B cell (primary cell): ENCODE measurements around the gene SLC44A3.

Source experiments
- EZH2 ChIP-seq: IDR thresholded peaks from 2 replicates; pipeline ENCODE4 v1.6.1; 2012; ENCODE audit warnings: borderline replicate concordance, low read depth, mild to moderate bottlenecking, moderate library complexity, low read length; ENCODE audit not compliant: insufficient read depth, poor library complexity, severe bottlenecking
- TF ChIP-seq, protein P1 (sequence below): fragments of 200-600 bp; IDR thresholded peaks from one replicate; pipeline ENCODE4 v1.8.0; 2022; ENCODE audit warnings: antibody characterized with exemption, mild to moderate bottlenecking

- TF ChIP-seq, protein P1, sequence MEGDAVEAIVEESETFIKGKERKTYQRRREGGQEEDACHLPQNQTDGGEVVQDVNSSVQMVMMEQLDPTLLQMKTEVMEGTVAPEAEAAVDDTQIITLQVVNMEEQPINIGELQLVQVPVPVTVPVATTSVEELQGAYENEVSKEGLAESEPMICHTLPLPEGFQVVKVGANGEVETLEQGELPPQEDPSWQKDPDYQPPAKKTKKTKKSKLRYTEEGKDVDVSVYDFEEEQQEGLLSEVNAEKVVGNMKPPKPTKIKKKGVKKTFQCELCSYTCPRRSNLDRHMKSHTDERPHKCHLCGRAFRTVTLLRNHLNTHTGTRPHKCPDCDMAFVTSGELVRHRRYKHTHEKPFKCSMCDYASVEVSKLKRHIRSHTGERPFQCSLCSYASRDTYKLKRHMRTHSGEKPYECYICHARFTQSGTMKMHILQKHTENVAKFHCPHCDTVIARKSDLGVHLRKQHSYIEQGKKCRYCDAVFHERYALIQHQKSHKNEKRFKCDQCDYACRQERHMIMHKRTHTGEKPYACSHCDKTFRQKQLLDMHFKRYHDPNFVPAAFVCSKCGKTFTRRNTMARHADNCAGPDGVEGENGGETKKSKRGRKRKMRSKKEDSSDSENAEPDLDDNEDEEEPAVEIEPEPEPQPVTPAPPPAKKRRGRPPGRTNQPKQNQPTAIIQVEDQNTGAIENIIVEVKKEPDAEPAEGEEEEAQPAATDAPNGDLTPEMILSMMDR, result no peak
- no peak for TF ChIP-seq EZH2
These were observed 20.7 kb downstream of the SLC44A3 start for GRCh38 chr1:94840808-94841207.
